Stimulated activated CD4-positive, alpha-beta T cell treated with anti-CD3 and anti-CD28 coated beads, Interleukin-12 subunit alpha, Interleukin-12 subunit beta, amount 100 ng/mL, for 4 hours (primary cell): ENCODE results near the gene HAVCR1.
"Not testable (repeated sequence)": the region's sequence is repeated elsewhere in the genome, so short reads cannot be mapped to it uniquely, and the experiment has no call there.

Source experiments
- DNase-seq: peaks from one replicate; pipeline ENCODE4 v3.0.0-alpha.2; 2020

The HAVCR1 gene

DNA sequence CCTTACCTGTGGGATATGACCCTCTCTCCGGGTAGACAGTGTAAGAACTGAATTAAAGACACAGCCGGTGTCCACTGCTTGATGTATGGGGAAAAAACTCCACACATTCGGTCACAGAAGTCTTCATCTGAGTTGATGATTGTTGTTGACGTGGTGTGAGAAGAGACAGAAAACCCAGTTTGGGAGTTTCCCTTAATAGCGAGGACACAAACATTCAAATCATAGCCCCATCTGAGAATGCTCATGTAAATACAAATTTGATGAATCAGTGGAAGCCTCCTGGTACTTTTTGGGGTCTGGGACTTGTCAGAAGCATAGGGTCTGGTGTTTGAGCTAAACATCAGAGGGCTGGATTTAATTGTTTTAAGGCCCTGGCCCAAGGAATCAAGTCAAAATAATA, 11.0 kb downstream of the HAVCR1 start:
- DNase-seq: no peak

DNA sequence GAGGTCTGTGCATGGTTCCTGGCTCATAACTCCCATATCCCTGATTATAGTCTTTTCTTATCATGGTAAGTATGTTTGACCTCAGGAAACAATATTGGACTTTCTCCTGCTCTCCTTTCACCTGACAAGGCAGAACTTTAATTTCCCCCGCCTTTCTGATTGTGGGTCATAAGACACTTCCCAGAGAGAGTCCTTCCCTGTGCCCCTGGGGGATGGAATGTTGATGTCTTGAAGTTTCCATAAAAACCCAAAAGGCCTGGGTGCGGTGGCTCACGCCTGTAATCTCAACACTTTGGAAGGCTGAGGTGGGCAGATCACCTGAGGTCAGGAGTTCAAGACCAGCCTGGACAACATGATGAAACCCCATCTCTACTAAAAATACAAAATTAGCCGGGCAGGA, 11.9 kb downstream of the HAVCR1 start:
- not testable (repeated sequence) for DNase-seq

DNA sequence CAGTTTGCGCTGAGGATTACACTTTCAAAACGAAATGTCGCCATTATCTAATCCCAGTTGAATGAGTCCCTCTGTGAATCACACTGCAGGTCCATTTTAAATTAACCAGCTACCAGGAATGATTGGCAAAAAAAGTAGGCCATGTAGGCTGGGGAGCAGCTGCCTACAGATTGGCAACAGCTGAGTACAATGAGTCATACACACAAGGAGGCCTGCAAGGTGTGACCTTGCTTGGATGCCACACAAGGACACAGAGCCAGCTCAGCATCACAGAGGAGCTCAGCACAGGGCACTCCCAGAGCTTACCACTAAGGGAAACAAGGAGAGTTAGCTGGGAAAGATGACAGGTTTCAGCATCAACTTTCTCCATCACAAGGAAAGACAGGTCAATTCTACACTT, 12.9 kb downstream of the HAVCR1 start:
- no peak for DNase-seq

DNA sequence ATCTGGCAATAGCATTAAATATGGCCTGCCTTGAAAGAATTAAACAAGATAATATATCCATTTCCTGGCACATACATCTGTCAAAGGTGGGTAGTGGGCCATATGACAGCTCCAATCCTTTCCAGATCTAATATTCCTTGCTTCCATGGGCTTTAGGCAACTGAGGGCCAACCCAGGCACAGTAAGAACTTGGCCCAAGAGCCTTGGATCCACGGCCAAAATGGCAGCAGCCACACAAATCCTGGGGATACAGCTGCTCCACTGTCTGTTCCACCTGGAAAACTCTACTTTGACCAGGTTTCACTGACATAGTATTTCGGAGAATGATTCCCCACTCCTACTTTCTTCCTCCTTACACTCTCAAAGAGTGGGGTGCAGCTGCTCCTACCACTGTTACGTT, 13.3 kb downstream of the HAVCR1 start:
- DNase-seq: no peak

GRCh38 chr5:157038568-157039187, 20.2 kb downstream of the HAVCR1 start:
- DNase-seq: no peak

GRCh38 chr5:157034106-157035072, 24.5 kb downstream of the HAVCR1 start:
- DNase-seq: not testable (repeated sequence)

DNA sequence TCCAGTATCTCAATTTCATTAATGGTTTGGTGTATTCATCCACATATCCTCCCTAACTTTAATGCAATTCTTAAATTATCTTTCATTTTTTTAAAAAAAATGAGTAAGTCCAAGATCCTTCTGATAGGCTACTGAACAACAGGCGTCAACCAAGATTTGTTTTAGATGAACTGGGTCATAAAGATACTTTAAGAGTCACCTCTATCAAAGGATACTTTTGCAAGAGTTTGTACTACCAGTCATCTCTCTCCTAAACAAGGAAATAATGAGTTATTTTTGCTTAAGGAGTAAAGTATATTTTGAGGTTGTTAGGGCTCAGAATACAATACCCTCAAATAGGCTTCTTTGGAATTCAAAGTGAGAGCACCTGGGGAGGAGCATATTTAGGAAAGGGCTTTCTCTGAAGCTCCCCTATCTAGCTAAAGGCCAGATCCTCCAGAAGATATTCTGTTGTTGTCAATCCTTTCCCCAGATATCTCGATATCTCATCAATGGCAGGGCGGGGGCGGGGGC, 25.8 kb downstream of the HAVCR1 start:
- no peak for DNase-seq

DNA sequence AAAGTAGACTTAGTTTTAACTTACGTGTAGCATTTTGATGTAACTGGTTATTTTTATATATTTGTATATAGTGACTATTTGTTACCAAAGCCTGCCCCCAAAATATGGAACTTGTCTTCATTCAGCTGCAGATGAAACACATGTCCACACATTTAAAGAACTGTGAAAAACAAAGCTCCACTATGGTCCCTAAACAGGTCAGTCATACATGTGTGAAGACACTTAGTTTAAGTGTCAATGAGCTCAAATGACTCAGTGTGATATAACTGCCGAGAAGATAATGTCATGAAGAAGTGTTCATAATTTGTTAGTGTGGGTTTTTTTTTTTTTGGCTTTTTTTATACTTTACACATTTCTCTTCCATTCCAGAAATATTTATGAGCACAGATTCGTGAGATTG, 28.2 kb downstream of the HAVCR1 start:
- DNase-seq: no peak

DNA sequence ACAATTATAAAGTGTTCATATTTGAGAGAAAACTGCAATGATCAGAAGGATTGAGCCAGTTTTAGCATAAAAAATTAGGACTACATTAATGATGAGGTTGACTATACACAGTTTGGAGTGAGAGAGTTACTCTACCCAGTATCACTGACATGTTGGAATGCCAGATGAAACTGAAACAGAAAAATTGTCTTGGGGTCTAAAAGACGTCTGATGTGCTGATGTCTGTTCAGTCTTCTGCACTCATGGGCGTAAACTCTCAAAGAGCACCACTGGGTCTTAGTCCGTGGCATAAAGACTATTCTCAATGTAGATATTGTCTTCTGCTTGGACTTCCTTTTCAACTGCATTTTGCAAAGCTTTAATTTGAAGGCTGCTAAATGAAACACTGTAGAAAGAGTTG, 29.5 kb downstream of the HAVCR1 start:
- DNase-seq: no peak

DNA sequence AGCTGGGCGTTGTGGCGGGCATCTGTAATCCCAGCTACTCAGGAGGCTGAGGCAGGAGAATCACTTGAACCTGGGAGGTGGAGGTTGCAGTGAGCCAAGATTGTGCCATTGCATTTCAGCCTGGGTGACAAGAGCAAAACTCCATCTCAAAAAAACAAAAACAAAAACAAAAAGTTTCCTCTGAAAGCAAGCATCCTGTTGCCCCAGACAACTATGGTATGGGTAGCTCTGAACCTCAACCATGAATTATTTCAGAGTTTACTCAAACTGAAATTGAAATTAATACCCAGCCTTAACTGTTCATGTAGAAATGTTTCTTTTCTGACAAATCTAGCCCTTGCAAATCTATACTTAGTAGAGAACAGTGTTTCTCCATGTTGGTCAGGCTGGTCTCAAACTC, 31.3 kb downstream of the HAVCR1 start:
- not testable (repeated sequence) for DNase-seq

DNA sequence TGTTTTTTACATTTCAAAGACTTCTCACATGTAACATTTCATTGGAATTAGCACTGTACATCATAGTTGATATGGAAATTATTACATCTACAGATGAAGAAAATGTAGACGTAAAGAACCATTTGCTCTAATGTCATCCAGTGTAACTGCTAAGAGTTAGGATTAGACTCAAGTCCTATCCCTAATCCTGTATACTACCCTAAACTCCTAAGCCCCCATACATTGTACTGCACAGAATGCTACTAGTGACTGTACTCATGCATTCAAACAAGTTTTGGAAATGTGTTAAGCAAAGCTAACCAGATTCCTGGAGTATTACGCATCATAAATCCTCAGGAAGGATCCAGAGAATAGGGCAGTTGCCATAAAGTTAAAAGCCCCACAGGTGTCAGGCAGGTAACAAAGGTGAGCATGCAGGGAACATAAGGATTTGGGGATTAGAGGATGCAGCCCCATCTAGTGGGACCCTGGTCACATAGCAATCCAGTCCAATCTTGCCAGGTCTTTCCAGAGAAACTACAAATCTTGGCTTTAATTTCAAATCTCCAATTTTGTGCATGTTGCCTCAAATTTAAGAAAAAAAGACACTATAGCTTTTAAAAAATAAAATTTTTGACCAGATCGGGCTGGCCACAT, 32.0 kb downstream of the HAVCR1 start:
- no peak for DNase-seq

DNA sequence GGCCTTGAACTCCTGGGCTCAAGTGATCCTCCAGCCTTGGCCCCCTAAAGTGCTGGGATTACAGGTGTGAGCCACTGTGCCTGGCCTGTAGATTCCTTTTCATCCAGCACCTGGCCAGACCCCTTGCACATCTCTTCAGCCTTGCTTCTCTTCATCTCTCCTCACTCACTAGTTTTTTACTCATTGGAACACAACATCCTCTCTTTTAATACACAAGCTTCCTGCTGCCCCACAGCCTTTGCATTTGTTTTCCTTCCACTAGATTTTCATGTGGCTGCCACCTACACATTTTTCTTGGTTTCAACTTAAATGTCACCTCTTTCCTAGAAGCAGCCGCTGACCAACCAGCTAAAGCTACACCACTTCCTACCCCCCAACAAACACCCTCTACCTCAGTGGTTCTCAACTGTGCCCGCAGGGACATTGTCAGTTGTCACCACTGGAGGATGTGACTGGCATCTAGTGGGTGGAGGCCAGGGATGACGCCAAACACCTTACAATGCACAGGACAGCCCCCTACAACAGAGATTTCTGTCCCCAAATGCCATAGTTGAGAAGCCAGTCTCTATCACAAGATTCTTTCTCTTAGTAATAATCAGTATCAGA, 33.7 kb downstream of the HAVCR1 start:
- DNase-seq: peak; percentile 4

DNA sequence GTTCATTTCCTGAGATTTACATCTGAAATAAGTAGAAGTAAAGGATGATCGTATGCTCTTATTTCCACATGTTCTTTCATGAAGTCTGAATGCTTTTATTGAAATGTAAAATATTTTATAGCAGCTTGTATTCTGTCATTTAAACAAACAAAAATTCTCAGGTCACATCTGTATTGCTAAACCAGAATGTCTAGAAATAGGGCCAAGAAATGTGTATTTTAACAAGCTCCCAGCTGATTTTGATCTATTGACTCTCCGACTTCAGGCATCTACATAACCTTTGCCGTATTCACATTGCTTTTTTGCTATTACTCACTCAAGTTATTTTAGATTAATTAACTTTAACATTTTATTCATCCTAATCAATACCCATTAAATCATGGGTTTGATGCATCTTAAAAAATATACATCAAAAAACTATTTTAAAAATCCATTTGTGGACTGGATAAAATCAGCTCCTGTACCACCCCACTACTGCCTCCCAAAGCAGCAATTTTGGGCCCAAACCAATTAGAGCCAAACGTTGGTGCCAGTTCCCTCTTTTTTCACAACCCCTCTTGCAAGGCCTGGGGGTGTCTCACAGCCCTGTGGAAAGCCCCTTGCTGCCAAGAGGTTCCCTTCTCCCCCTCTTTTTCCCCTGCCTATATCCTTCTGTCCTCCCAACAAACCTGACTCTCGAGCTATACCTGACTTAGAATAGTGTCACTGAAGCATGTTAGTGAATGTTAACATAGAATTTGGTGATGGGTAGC, 34.5 kb downstream of the HAVCR1 start:
- DNase-seq: no peak

GRCh38 chr5:157022024-157022423, 36.9 kb downstream of the HAVCR1 start:
- no peak for DNase-seq

DNA sequence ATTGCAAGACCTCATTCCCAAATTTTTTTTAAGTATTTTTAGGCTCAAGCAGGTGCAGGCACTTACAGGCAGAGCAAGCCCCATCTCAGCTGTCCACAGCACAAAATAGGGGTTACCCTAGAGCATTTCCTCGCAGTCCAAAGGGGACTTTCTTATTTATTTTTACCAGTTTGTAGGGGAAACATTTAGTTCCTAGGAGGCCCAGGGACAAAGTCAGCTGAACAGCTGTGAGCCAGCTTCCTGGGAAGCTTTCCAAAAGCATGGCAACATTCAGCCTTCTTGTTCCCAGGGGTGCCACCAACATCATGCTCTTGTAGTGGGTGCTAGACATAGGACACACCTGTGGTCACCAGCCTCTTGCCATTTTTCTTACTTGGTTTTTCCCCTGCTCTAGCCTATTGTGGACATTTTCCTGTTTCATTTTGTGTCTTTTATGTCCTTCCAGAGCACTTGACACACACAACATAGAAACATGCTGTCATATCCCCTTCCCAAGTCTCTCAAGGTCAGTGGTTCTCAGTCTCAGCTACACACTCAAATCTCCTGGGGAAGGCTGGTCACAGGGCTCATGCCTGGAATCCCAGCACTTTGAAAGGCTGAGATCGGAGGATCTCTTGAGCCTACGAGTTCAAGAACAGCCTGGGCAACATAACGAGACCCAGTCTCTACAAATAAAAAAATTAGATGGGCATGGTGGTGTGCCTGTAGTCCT, 38.2 kb downstream of the HAVCR1 start:
- DNase-seq: no peak

- no peak for DNase-seq
These were observed 38.9 kb downstream of the HAVCR1 start for GRCh38 chr5:157020002-157020401.

GRCh38 chr5:157014143-157014542, 44.8 kb downstream of the HAVCR1 start:
- DNase-seq: not testable (repeated sequence)

- DNase-seq: no peak
These were observed 52.7 kb downstream of the HAVCR1 start for GRCh38 chr5:157006262-157006661.

- DNase-seq: no peak
These were observed 53.9 kb downstream of the HAVCR1 start for GRCh38 chr5:157004893-157005551.

- no peak for DNase-seq
These were observed 67.2 kb downstream of the HAVCR1 start for GRCh38 chr5:156991714-156992113.

- no peak for DNase-seq
These were observed 74.9 kb downstream of the HAVCR1 start for GRCh38 chr5:156984064-156984463.
